Activated CD8-positive, alpha-beta T cell treated with anti-CD3 and anti-CD28 coated beads for 36 hours (primary cell): ENCODE results near the gene IRGC. TPM values are rescaled to one million over a fixed set of nuclear protein-coding genes. Genes with fewer than 3 reads are reported as not detected.
"Not testable (repeated sequence)": the region's sequence is repeated elsewhere in the genome, so short reads cannot be mapped to it uniquely, and the experiment has no call there.

ENCODE experiments used
- ATAC-seq: fragments of 200-7000 bp; cut with Tn5 transposase; one replicate; pipeline ENCODE4 v1.10.0; 2021; ENCODE audit warnings: mild to moderate bottlenecking, moderate library complexity
- CTCF ChIA-PET: fragments of 350-600 bp; sonication (Branson Sonifier 250); formaldehyde crosslinking; loops from one replicate; lab custom pipeline; 2021; ENCODE audit warnings: antibody characterized with exemption; lab: Charles Lee
- POLR2A ChIA-PET: fragments of 350-600 bp; sonication (Branson Sonifier 250); formaldehyde crosslinking; loops from one replicate; lab custom pipeline; 2021; ENCODE audit warnings: antibody characterized with exemption; lab: Charles Lee
- DNase-seq: peaks from one replicate; pipeline ENCODE4 v3.0.0-alpha.2; 2020
- H3K27ac Mint-ChIP-seq: one replicate; pipeline ENCODE4 v1.8.0; 2021; ENCODE audit warnings: mild to moderate bottlenecking, mixed read lengths
- H3K27me3 Mint-ChIP-seq: one replicate; pipeline ENCODE4 v1.8.0; 2021; ENCODE audit warnings: mixed read lengths
- H3K36me3 Mint-ChIP-seq: one replicate; pipeline ENCODE4 v1.8.0; 2021; ENCODE audit warnings: low read depth, mixed read lengths
- H3K4me1 Mint-ChIP-seq: one replicate; pipeline ENCODE4 v1.8.0; 2021; ENCODE audit warnings: low read depth, mixed read lengths
- H3K4me3 Mint-ChIP-seq: one replicate; pipeline ENCODE4 v1.8.0; 2021; ENCODE audit warnings: mild to moderate bottlenecking, moderate library complexity, mixed read lengths
- H3K9me3 Mint-ChIP-seq: one replicate; pipeline ENCODE4 v1.8.0; 2021; ENCODE audit warnings: mixed read lengths
- intact Hi-C: fragments of 100-400 bp; cut with micrococcal nuclease; formaldehyde crosslinking; loops from one replicate; pipeline ENCODE4 v1.10.0; 2022
- total RNA-seq, 2 experiments: library from RNA; stranded (reverse); gene quantifications; one replicate each; pipeline ENCODE4 v1.2.3, GENCODE V29; 2021
- TF ChIP-seq, protein P1 (sequence below): fragments of 200-600 bp; IDR thresholded peaks from one replicate; pipeline ENCODE4 v1.8.0; 2022; ENCODE audit warnings: antibody characterized with exemption, mild to moderate bottlenecking

IRGC gene
- total RNA-seq, 2 experiments from 2014 or later, result not detected

GRCh38 chr19:43675269-43675879, 40.5 kb upstream of the IRGC start:
- DNase-seq, result no peak
- ChIA-PET CTCF (no interaction called here), POLR2A (no interaction called here)
- intact Hi-C loops, result loop anchor here (10.0 kb wide), 1 partner anchor 109 kb away; the partner anchor contains the start of gene KCNN4
- H3K36me3 Mint-ChIP-seq, result no peaks in the 10 kb centered on the region
- no peaks in the 10 kb centered on the region for H3K27me3 Mint-ChIP-seq
- no peaks in the 10 kb centered on the region for H3K9me3 Mint-ChIP-seq
- H3K27ac Mint-ChIP-seq, result peak overlapping the region; percentile 67
- peak; percentile 83 for ATAC-seq
- TF ChIP-seq, protein P1, sequence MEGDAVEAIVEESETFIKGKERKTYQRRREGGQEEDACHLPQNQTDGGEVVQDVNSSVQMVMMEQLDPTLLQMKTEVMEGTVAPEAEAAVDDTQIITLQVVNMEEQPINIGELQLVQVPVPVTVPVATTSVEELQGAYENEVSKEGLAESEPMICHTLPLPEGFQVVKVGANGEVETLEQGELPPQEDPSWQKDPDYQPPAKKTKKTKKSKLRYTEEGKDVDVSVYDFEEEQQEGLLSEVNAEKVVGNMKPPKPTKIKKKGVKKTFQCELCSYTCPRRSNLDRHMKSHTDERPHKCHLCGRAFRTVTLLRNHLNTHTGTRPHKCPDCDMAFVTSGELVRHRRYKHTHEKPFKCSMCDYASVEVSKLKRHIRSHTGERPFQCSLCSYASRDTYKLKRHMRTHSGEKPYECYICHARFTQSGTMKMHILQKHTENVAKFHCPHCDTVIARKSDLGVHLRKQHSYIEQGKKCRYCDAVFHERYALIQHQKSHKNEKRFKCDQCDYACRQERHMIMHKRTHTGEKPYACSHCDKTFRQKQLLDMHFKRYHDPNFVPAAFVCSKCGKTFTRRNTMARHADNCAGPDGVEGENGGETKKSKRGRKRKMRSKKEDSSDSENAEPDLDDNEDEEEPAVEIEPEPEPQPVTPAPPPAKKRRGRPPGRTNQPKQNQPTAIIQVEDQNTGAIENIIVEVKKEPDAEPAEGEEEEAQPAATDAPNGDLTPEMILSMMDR, result no peak
- peaks cover 14% of the 10 kb centered on the region for H3K4me1 Mint-ChIP-seq
- peak overlapping the region; percentile 7 for H3K4me3 Mint-ChIP-seq

DNA sequence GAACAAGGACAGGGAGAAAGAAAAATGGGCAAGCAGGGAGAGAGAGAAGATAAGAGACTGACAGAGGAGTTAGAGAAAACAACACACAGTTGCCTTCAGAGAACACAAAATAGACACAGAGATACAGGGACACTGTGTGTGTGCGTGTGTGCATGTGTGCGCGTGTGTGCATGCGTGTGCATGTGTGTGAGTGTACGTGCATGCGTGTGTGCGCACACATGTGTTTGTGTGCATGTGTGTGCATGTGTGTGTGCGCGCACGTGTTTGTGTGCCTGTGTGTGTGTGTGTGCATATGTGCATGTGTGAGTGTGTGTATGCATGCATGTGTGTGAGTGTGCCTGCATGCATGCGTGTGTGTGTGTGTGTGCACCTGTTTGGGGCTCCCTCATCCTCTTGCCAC, 40.0 kb upstream of the IRGC start:
- POLR2A ChIA-PET, result no interaction called here
- Mint-ChIP-seq H3K27me3 (no peaks in the 10 kb centered on the region), H3K4me3 (no peak overlapping the region), H3K4me1 (peaks cover 14% of the 10 kb centered on the region), H3K9me3 (no peaks in the 10 kb centered on the region), H3K36me3 (no peaks in the 10 kb centered on the region), H3K27ac (peak overlapping the region; percentile 22)
- ATAC-seq (no peak), DNase-seq (no peak)
- intact Hi-C loops, result loop anchor here (2.0 to 10.0 kb wide), 2 partner anchors 45 to 109 kb away; partner anchors contain the start of gene KCNN4
- CTCF ChIA-PET, result no interaction called here
- TF ChIP-seq, protein P1, result no peak

GRCh38 chr19:43678512-43679261, 37.2 kb upstream of the IRGC start:
- CTCF ChIA-PET, result interaction anchor here (0.8 to 1.2 kb wide), 3 partner anchors 9 to 33 kb away, joined by 3 read pairs; no protein-coding TSS in a partner anchor
- TF ChIP-seq, protein P1, result no peak
- Mint-ChIP-seq H3K36me3 (no peaks in the 10 kb centered on the region), H3K27me3 (no peaks in the 10 kb centered on the region), H3K9me3 (no peaks in the 10 kb centered on the region), H3K27ac (no peak overlapping the region), H3K4me3 (no peak overlapping the region), H3K4me1 (peaks cover 14% of the 10 kb centered on the region)
- POLR2A ChIA-PET, result interaction anchor here (0.6 to 0.8 kb wide), 2 partner anchors 9 to 48 kb away, joined by 4 read pairs; no protein-coding TSS in a partner anchor
- DNase-seq (no peak), ATAC-seq (no peak)
- intact Hi-C loops, result loop anchor here (10.0 kb wide), 1 partner anchor 106 kb away; the partner anchor contains the start of gene KCNN4

GRCh38 chr19:43681821-43682220, 34.1 kb upstream of the IRGC start:
- no peaks in the 10 kb centered on the region for H3K36me3 Mint-ChIP-seq
- POLR2A ChIA-PET, result no interaction called here
- H3K4me3 Mint-ChIP-seq, result no peak overlapping the region
- H3K4me1 Mint-ChIP-seq, result peaks cover 1% of the 10 kb centered on the region
- intact Hi-C loops, result no loop called here
- no peak for ATAC-seq
- CTCF ChIA-PET, result no interaction called here
- no peak for DNase-seq
- TF ChIP-seq, protein P1, result no peak
- no peaks in the 10 kb centered on the region for H3K9me3 Mint-ChIP-seq
- H3K27me3 Mint-ChIP-seq, result no peaks in the 10 kb centered on the region
- no peak overlapping the region for H3K27ac Mint-ChIP-seq

GRCh38 chr19:43682269-43682668, 33.6 kb upstream of the IRGC start:
- intact Hi-C loops, H3K27ac Mint-ChIP-seq, H3K36me3 Mint-ChIP-seq, CTCF ChIA-PET, H3K27me3 Mint-ChIP-seq, DNase-seq, H3K4me1 Mint-ChIP-seq, POLR2A ChIA-PET, ATAC-seq, H3K9me3 Mint-ChIP-seq, H3K4me3 Mint-ChIP-seq: not testable (repeated sequence)
